Colon (tissue), 2 donors: ENCODE measurements around the gene SPTSSB.

Experiments
- FAIRE-seq: peaks from 2 replicates; lab custom pipeline; 2012; peaks lifted over from hg19 to GRCh38; lab: Jason Lieb, UNC
- donor health status: control.
- donor health status: control.

Gene SPTSSB

GRCh38 chr3:161371441-161372320 is at the start of gene SPTSSB:
TSS of gene SPTSSB (minus strand) at chr3:161371517. CDS start at chr3:161346323, 25,194 bp downstream.
- FAIRE-seq: no peak

GRCh38 chr3:161420746-161421145 is 49.4 kb upstream of the SPTSSB start:
- FAIRE-seq: no peak

GRCh38 chr3:161419555-161420333 is 48.4 kb upstream of the SPTSSB start:
- no peak for FAIRE-seq

DNA sequence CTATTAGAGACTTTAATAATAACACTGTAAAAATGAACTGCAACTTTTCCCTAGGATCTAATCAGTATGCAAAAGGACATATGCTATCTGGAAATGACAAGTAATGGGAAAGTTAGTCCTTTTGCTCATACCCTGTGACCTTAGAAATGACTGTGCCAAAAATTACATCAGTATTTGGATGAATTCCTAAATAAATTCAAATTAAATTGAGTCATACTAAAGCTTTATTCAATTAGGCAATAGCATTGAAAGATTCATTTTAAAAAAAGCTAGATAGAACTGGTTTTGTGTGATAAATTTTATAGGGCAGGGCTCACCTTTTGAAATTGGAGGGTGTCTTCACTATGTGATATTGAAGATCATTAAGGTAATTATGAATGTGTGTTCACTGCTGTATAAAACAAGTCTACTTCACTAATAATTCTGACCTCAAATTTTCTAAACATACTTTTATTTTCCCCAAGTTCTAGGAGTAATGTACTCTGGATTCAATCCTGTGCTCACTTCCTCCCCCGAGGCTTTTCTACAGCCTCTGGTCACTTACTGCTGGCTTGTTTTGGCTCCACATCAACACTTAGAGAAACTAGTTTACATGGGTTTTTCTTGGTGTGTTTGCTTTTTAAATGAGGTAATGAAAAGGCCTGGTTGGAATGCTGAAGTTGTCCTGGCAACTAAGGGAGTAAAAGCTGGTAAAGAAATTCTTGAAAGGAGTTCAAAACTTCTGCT is 44.4 kb upstream of the SPTSSB start:
- no peak for FAIRE-seq

DNA sequence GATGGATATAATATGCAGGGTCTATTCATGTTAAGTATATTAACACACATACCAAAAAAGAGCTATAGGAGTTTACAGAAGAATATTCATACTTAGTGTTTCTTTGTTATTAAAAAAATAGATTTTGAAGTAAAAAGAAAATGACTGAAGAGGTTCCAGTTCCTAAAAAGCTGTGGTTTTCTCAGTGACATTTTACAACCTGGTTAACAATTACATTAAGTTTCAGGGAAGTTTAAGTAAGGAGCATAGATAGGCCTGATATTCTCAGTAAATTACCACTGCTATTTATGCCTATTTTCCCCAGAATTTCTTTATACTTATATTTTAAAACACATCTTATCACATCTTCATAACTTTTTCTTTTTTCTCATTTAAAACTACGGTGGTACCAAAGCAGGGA is 43.6 kb upstream of the SPTSSB start:
- no peak for FAIRE-seq

DNA sequence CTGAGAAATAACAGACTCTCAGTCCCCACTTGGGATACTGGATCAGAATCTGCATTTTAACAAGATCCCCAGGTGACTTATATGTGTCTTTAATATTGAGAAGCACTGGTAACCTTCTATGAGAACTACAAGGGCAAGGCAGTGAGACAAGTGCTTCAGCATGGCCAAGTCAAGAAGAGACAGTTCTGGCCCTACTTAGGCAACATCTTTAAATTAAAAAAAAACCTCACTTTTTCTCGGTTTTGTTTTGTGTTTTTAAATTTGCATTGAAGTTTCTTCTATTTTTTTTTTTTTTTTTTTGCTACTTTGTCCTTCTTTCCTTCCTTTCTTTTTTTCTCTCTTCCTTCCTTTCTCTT is 42.5 kb upstream of the SPTSSB start:
- FAIRE-seq: no peak

- FAIRE-seq: no peak
Measured at GRCh38 chr3:161413127-161413854, 42.0 kb upstream of the SPTSSB start.

GRCh38 chr3:161412123-161412522 is 40.8 kb upstream of the SPTSSB start:
- no peak for FAIRE-seq

- FAIRE-seq: no peak
Measured at GRCh38 chr3:161409858-161410257, 38.5 kb upstream of the SPTSSB start.

DNA sequence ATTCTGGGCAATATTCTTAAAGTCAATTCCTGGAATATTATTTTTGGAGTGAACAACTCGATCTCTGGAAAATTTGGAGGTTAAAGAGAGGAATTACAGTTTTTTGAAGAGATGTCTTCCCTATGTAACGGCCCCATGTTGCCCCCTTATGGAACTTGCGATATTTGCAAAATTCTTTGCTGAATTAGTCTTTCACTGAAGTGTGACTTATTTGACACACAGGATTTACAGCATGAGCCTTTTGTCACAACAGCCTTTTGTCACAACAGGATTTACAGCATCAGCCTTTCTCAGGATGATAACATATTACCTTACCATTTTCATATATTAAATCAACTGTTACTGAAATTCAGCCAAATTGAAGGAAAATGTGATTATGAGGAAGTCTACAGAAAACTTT is 37.8 kb upstream of the SPTSSB start:
- no peak for FAIRE-seq

- FAIRE-seq: no peak
Measured at GRCh38 chr3:161406594-161407555, 35.6 kb upstream of the SPTSSB start.

- FAIRE-seq: no peak
Measured at GRCh38 chr3:161405836-161406235, 34.5 kb upstream of the SPTSSB start.

- FAIRE-seq: no peak
Measured at GRCh38 chr3:161405087-161405486, 33.8 kb upstream of the SPTSSB start.

GRCh38 chr3:161403251-161403650 is 31.9 kb upstream of the SPTSSB start:
- no peak for FAIRE-seq

- no peak for FAIRE-seq
Measured at GRCh38 chr3:161401389-161401788, 30.1 kb upstream of the SPTSSB start.

- FAIRE-seq: no peak
Measured at GRCh38 chr3:161400650-161401049, 29.3 kb upstream of the SPTSSB start.

DNA sequence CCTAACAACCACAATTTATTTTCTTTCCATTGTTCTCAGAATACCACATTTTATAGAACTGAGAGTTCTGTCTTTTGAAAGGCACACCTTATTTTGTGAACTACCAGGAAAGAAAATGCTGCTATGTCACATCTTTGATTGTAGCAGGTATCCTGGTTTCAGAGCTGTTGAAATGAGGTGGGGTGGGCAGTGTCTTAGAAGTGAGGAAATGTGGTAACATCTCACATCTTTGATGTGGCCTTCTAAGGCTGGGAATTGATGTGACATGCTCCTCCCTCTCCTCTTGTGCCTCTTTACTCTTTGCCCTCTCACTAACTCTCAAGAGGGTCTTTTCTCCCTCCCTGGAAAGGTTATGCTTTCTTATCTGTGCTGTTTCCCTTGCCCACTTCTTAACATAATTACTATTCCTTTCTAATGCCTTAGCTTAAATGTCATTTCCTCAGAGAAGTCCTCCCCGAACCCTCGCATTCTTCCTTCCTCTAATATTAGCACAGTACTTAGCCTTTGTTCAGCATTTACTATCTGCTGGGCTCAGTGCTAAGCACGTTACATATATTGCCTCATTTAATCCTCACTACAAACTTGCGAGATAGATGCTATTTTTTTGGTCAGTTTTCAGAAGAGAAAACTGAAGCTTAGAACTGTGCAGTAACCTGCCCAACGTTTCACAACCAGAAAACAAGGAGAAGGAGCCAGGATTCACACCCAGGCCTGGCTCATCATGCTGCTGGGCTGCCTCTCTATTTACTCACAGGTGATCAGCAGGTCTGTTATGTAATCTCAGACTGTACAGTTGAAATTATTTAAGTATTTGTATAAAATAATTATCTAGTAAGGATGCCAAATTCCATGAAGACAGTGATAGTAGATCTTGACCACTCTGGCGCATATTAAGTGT is 24.0 kb upstream of the SPTSSB start:
- no peak for FAIRE-seq

DNA sequence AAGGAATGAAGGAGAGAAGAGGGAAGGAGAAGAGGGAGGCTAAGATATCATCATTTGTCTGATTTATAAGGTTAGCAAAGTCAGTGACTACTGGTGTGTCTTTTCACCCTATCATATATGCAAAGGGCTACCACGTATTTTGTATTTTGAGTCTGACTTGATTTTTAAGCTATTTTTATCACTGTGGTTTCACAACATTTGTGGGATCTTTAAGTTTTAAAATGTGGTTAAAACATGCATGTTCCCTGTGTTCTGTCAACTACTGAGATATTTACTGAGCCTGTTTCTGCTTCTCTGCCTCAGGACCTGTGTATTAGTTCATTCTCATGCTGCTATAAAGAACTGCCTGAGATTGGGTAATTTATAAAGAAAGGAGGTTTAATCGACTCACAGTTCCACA is 22.5 kb upstream of the SPTSSB start:
- FAIRE-seq: no peak

GRCh38 chr3:161393310-161393709 is 22.0 kb upstream of the SPTSSB start:
- no peak for FAIRE-seq

DNA sequence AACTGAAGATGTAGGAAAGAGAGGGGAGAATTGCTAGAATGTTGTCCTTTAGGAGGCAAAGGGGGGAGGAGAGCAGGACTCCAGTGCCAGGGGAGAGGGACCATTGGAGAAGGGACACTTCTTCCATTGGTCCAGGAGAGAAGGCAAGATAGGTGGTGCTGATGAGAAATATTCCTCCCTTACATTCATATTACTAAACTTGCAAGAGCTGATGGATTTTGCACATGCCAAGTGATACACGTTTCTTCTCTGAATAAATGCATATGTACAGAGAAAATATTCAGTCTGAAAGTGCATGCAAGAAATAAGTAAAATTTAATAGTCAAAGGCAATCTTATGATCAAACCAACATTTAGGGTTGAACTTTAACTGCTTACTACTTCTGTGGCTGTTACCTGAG is 21.5 kb upstream of the SPTSSB start:
- no peak for FAIRE-seq
